GM13976 (cell line): ENCODE results near the gene FKBP6.
"Not testable (repeated sequence)": the region's sequence is repeated elsewhere in the genome, so short reads cannot be mapped to it uniquely, and the experiment has no call there.

Source experiments
- DNase-seq: peaks from one replicate; pipeline ENCODE4 v3.0.0; 2012; ENCODE audit warnings: low spot score
- in situ Hi-C: fragments of 300-500 bp; cut with MboI; formaldehyde crosslinking; loops from one replicate; pipeline ENCODE4 v1.12.0; 2022; ENCODE audit warnings: low sequenced_read_pairs, mixed read lengths, inconsistent platforms; ENCODE audit not compliant: unreplicated experiment
- TF ChIP-seq, protein P1 (sequence below): IDR thresholded peaks from 2 replicates; pipeline ENCODE4 v1.5.1; 2012; ENCODE audit warnings: borderline replicate concordance, mild to moderate bottlenecking; ENCODE audit not compliant: insufficient read depth; ENCODE audit errors: extremely low read depth, missing control alignments, control extremely low read depth

The FKBP6 gene

GRCh38 chr7:73327922-73328321, at the start of gene FKBP6, which contains the start of gene TRIM50:
Gene FKBP6, plus strand, starts transcription at chr7:73328161. Its CDS starts 268 bp downstream, at chr7:73328429.
Gene TRIM50, minus strand, starts transcription at chr7:73328082. Its CDS starts 3,295 bp downstream, at chr7:73324787.
- in situ Hi-C loops, DNase-seq: not testable (repeated sequence)

GRCh38 chr7:73297235-73297634, 30.7 kb upstream of the FKBP6 start:
- in situ Hi-C loops, DNase-seq: not testable (repeated sequence)

DNA sequence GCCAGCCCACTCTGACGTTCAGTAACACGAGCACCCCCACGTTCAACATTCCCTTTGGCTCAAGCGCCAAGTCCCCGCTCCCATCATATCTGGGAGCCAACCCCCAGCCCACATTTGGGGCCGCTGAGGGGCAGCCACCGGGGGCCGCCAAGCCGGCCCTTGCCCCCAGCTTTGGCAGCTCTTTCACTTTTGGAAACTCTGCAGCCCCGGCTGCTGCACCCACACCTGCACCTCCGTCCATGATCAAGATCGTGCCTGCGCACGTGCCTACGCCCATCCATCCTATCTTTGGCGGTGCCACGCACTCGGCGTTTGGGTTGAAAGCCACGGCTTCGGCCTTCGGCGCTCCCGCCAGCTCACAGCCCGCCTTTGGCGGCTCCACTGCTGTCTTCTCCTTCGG, 30.3 kb upstream of the FKBP6 start:
- in situ Hi-C loops, result not testable (repeated sequence)

DNA sequence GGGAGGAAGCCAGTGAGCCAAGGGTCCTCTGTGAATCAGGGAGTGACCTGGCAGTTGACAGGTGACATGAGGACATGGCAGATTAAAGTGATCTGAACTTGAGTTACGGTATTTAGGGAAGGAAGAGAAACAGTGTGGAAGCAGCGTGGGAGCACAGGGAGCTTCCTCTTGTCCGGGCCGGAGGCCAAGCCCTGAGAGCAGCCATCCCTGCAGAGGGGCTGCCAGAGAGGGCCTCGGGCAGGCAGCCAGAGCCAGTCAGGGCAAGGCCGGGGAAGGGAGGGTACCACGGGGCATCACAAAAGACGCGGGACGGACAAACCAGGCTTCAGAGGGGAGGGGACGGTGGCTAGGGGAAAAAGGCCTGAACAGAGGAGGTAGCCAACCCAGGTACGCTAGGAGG, 28.1 kb upstream of the FKBP6 start:
- in situ Hi-C loops, result not testable (repeated sequence)

More for the DNA sequence above, 30.3 kb upstream of the FKBP6 start:
- DNase-seq, result not testable (repeated sequence)

DNA sequence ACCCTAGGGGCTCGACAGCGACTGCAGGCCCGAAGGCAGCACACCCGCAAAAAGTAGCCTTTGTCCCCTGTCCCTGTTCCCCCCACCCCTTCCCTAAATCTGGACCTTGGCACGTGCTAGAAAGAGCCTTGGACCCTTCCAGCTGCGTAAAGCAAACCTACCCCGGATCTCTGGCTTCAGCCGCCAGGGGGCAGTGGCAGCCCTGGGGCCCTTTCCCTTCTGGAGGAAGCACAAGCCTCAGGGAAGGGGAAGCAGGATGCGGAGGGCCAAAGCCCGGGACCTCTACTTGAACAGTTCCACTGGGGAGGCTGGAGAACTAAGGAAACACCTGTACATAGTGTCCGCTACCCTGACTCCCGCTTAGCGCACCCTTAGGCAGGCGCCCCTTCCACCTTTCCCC, 26.9 kb upstream of the FKBP6 start:
- in situ Hi-C loops, DNase-seq: not testable (repeated sequence)

More for the DNA sequence above, 28.1 kb upstream of the FKBP6 start:
- DNase-seq, result not testable (repeated sequence)

GRCh38 chr7:73302846-73303245, 25.1 kb upstream of the FKBP6 start:
- DNase-seq, in situ Hi-C loops: not testable (repeated sequence)

GRCh38 chr7:73303546-73303945, 24.4 kb upstream of the FKBP6 start:
- TF ChIP-seq, protein P1, sequence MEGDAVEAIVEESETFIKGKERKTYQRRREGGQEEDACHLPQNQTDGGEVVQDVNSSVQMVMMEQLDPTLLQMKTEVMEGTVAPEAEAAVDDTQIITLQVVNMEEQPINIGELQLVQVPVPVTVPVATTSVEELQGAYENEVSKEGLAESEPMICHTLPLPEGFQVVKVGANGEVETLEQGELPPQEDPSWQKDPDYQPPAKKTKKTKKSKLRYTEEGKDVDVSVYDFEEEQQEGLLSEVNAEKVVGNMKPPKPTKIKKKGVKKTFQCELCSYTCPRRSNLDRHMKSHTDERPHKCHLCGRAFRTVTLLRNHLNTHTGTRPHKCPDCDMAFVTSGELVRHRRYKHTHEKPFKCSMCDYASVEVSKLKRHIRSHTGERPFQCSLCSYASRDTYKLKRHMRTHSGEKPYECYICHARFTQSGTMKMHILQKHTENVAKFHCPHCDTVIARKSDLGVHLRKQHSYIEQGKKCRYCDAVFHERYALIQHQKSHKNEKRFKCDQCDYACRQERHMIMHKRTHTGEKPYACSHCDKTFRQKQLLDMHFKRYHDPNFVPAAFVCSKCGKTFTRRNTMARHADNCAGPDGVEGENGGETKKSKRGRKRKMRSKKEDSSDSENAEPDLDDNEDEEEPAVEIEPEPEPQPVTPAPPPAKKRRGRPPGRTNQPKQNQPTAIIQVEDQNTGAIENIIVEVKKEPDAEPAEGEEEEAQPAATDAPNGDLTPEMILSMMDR, result no peak
- no peak for DNase-seq

GRCh38 chr7:73304071-73304470, 23.9 kb upstream of the FKBP6 start:
- TF ChIP-seq, protein P1, result no peak
- in situ Hi-C loops, result no loop called here
- no peak for DNase-seq

More at GRCh38 chr7:73303546-73303945, 24.4 kb upstream of the FKBP6 start:
- in situ Hi-C loops, result no loop called here

- DNase-seq, in situ Hi-C loops: not testable (repeated sequence)
Measured at GRCh38 chr7:73304612-73305387, 23.2 kb upstream of the FKBP6 start.

DNA sequence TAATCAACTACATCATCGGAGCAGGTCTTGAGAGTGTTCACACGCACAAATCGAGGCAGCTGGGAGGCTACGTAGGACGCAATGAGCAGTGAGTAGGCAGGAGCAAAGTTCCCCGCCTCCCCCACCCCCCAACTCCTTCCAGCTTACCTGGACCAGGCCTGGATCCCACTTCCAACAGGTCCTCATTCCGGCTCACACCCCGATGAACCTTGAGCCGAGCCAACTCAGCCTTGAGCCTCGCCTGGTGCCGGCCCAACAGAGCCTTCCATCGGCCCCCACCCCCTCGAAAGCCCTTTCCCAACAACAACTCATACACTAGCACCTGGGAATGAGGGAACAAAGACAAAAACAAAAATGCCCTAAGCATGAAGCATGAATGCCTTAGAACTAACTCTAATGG, 20.5 kb upstream of the FKBP6 start:
- no peak for DNase-seq
- TF ChIP-seq, protein P1, result no peak
- in situ Hi-C loops, result no loop called here
